ENCODE results near the gene SIL1. TPM values are rescaled to one million over a fixed set of nuclear protein-coding genes. Genes with fewer than 3 reads are reported as not detected.

The SIL1 gene
- total and polyA plus RNA-seq, 9 of the 15 experiments (the other 6 are each of a cell fraction or from before 2014, with no cell fraction given) = 1.3 to 30.5 (median 18.1) TPM

- TF ChIP-seq THAP12 (CRISPR knock-in tag; IDR thresholded peaks at IDR 0.05) (no peak), NCOA2 (IDR thresholded peaks at IDR 0.05; ENCODE audit: partially characterized antibody in 2 of 2) (no peak), THAP7 (CRISPR knock-in tag; IDR thresholded peaks at IDR 0.05) (no peak), KAT7 (CRISPR knock-in tag; IDR thresholded peaks at IDR 0.05; ENCODE audit: borderline replicate concordance) (no peak), PHB (CRISPR knock-in tag; IDR thresholded peaks at IDR 0.05) (no peak), JUNB (CRISPR knock-in tag; conservative IDR thresholded peaks at IDR 0.05) (no peak)
Measured at GRCh38 chr5:138948471-138949222, 249.5 kb downstream of the SIL1 start (continued).

GRCh38 chr5:138947780-138948179, 250.4 kb downstream of the SIL1 start:
- H3K9me3 ChIP-seq (replicated peaks; ENCODE audit: control insufficient read depth, insufficient read depth, low read depth, low read length) = no peaks in the 10 kb centered on the region
- H3K4me2 ChIP-seq (ENCODE audit: insufficient read depth, low read length) = no peak overlapping the region
- no peak overlapping the region for H2AFZ ChIP-seq (ENCODE audit: low read depth, low read length)
- DNase-seq (ENCODE audit: extremely low read depth in 1 of 4, low spot score in 3 of 4) = no peak
- intact Hi-C loops (cut with micrococcal nuclease) = no loop called here
- in situ Hi-C loops (cut with MboI) = no loop called here
- no peak overlapping the region for H3K9ac ChIP-seq (ENCODE audit: insufficient read depth in 1 of 2, low read depth in 2 of 2, low read length in 2 of 2)
- POLR2A ChIA-PET = interaction anchor here (2.0 kb wide), 1 partner anchor 12 kb away, joined by 5 read pairs; no protein-coding TSS in a partner anchor
- no peak overlapping the region for H3K27ac ChIP-seq (ENCODE audit: extremely low read depth, low read depth, low read length)
- 59% methylated on average over 5 of the region's 5 CpGs for WGBS (ENCODE audit: insufficient coverage, low coverage, missing lambda C conversion rate)
- H3K79me2 ChIP-seq (ENCODE audit: control insufficient read depth, insufficient read depth, low read length) = no peaks in the 10 kb centered on the region
- no peak for ATAC-seq
- CTCF ChIA-PET (ENCODE audit: low intra/inter-chr PET ratio) = no interaction called here
- peaks cover 0 to 22% of the 10 kb centered on the region in 2 experiments; a peak in 1 of 5 replicates for H3K4me1 ChIP-seq (replicated peaks in 1 of 2; ENCODE audit: control insufficient read depth in 2 of 2, insufficient read depth in 2 of 2, low read length in 2 of 2)
- FAIRE-seq = no peak
- H4K20me1 ChIP-seq (replicated peaks; ENCODE audit: control insufficient read depth, insufficient read depth, low read length) = no peaks in the 10 kb centered on the region
- H3K4me3 ChIP-seq = no peak overlapping the region
- no peaks in the 10 kb centered on the region for H3K27me3 ChIP-seq (ENCODE audit: control insufficient read depth in 2 of 2, insufficient read depth in 2 of 2, low read length in 2 of 2)
- peaks cover 4% of the 10 kb centered on the region; the same call in 2 of the 3 replicates for H3K36me3 ChIP-seq (ENCODE audit: control insufficient read depth, insufficient read depth, low read length)
- peaks cover 2% of the 10 kb centered on the region for H3K9me1 ChIP-seq (ENCODE audit: control insufficient read depth, insufficient read depth, low read length)
- no TSS peak for BruUV-seq (replicated peaks)
- TF ChIP-seq NCOR1 (IDR thresholded peaks at IDR 0.05) (no peak), CBX3 (IDR thresholded peaks at IDR 0.05; ENCODE audit: borderline replicate concordance in 1 of 2, low read length in 2 of 2) (no peak), SMAD2 (IDR thresholded peaks at IDR 0.05; ENCODE audit: low read depth, low read length) (no peak), CEBPZ (IDR thresholded peaks at IDR 0.05; ENCODE audit: borderline replicate concordance, low read depth, low read length) (no peak), TCF7L2 (IDR thresholded peaks at IDR 0.05; ENCODE audit: low read depth, low read length) (no peak), FOXA3 (CRISPR knock-in tag; conservative IDR thresholded peaks at IDR 0.05 in 1 of 2, IDR thresholded peaks at IDR 0.05 in 1 of 2) (no peak), HNRNPH1 (optimal IDR thresholded peaks at IDR 0.05; ENCODE audit: low read depth, low read length) (no peak)
